Muscle of back (tissue), 11 donors: ENCODE results near the gene MRPS2. TPM values are rescaled to one million over a fixed set of nuclear protein-coding genes. Genes with fewer than 3 reads are reported as not detected.

Experiments
- DNase-seq, 3 donors: peaks; one replicate each; pipeline versions ENCODE4 v3.0.0 to v3.0.0-alpha.2; 2013
- polyA plus RNA-seq, 10 donors: library from polyadenylated mRNA; unstranded; fragments of 120-200 nt; gene quantifications; one replicate each; pipeline ENCODE4 v1.2.1, GENCODE V29; 2013; ENCODE audit not compliant: insufficient read length in 10 of 10

MRPS2 gene
- polyA plus RNA-seq, 10 donors: 25.2 to 36.8 (median 30.2) TPM

DNA sequence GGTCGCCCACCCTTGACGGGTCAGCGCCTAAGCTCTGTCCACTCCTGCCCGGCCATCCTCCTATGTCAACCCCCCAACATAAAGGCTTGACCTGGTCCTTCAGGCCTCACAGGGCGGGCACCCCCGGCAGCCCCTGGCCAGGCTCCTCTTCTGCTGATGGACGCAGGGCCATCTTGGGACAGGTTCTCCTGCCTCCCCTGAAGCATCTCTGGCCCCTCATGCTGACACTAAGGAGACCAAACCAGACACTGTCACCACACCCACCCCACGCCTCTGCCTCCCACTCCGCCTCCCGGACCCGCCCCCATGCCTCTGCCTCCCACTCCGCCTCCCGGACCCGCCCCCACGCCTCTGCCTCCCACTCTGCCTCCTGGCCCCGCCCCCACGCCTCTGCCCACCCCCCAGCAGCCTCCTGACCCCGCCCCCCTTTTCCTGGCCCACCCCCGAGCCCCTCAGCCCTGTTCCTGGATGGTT, 52.3 kb downstream of the MRPS2 start:
- DNase-seq: no peak

Other genes with a start within 250 kb of the MRPS2 start
- 10 to 100 TPM in 5 of 10 donors, 1 to 10 TPM in 5; 8.8 to 14.1 (median 9.9) TPM for gene PPP1R26, start 20.9 kb upstream of the MRPS2 start, polyA plus RNA-seq
- gene LCN1, start 20.8 kb downstream of the MRPS2 start, polyA plus RNA-seq: not detected
- gene OBP2A, start 45.4 kb downstream of the MRPS2 start, polyA plus RNA-seq: not detected
- gene PAEP, start 61.1 kb downstream of the MRPS2 start, polyA plus RNA-seq: under 1 TPM in 5 of 10 donors, not detected in 5; 0.32 to 0.99 (median 0.63) TPM
- gene GLT6D1, start 138.9 kb downstream of the MRPS2 start, polyA plus RNA-seq: not detected
- not detected for gene LCN9, start 162.6 kb downstream of the MRPS2 start, polyA plus RNA-seq
- gene SOHLH1, start 198.8 kb downstream of the MRPS2 start, polyA plus RNA-seq: under 1 TPM in 7 of 10 donors, not detected in 3; 0.11 to 0.29 (median 0.21) TPM
- 10 to 100 TPM in 3 of 10 donors, 1 to 10 TPM in 7; 2.8 to 13.6 (median 7.2) TPM for gene KCNT1, start 201.5 kb downstream of the MRPS2 start, polyA plus RNA-seq